HepG2 (cell line): ENCODE measurements around the gene ZBP1. TPM values are rescaled to one million over a fixed set of nuclear protein-coding genes. Genes with fewer than 3 reads are reported as not detected.

ENCODE experiments used
- ATAC-seq: fragments of 200-7000 bp; cut with Tn5 transposase; 3 replicates; pipeline ENCODE4 v1.9.1; 2020; ENCODE audit warnings: mild to moderate bottlenecking, moderate library complexity
- BruUV-seq: library from RNA; stranded (reverse); fragments of 400-500 nt; replicated peaks from 2 replicates; lab custom pipeline; 2021; lab: Mats Ljungman, UMichigan
- CTCF ChIA-PET: fragments of 300-600 bp; formaldehyde crosslinking; extraction: SDS; loops from one replicate; lab custom pipeline; 2021; ENCODE audit warnings: low total read pairs, inconsistent platforms, low intra/inter-chr PET ratio; lab: Yijun Ruan, JAX
- POLR2A ChIA-PET: fragments of 350-600 bp; sonication (Branson Sonifier 250); formaldehyde crosslinking; loops from one replicate; lab custom pipeline; 2020; ENCODE audit warnings: antibody characterized with exemption, inconsistent platforms; lab: Yijun Ruan, JAX
- DNase-seq: peaks from one replicate; pipeline ENCODE4 v3.0.0-alpha.2; 2015; ENCODE audit warnings: low spot score
- FAIRE-seq: peaks from 3 replicates; lab custom pipeline; 2011; peaks lifted over from hg19 to GRCh38; lab: Jason Lieb, UNC
- H2AFZ ChIP-seq: one replicate; pipeline ENCODE4 v1.6.1; 2011; ENCODE audit warnings: low read length, inconsistent platforms
- H3K27ac ChIP-seq: fragments of 300-600 bp; 3 replicates; pipeline ENCODE4 v1.8.0; 2011; ENCODE audit warnings: mixed run types, mild to moderate bottlenecking, mixed read lengths, low read length, inconsistent platforms; ENCODE audit not compliant: insufficient read depth; ENCODE audit errors: extremely low read length
- H3K27me3 ChIP-seq, 2 experiments: fragments of 200-600 bp in 1 of 2; 2 replicates in 1 of 2; 3 replicates in 1 of 2; pipeline versions ENCODE4 v1.6.0 to v1.8.0; 2011; ENCODE audit warnings: low read length in 2 of 2, mild to moderate bottlenecking in 2 of 2, moderate library complexity in 2 of 2, inconsistent platforms in 1 of 2; ENCODE audit not compliant: insufficient read depth in 2 of 2, control insufficient read depth in 1 of 2
- H3K36me3 ChIP-seq, 2 experiments: fragments of 200-600 bp in 1 of 2; replicated peaks in 1 of 2; 2 replicates in 1 of 2; 3 replicates in 1 of 2; pipeline versions ENCODE4 v1.5.1 to v1.8.0; 2011; ENCODE audit warnings: low read length in 2 of 2, inconsistent platforms in 1 of 2; ENCODE audit not compliant: insufficient read depth in 2 of 2, control insufficient read depth in 1 of 2
- H3K4me1 ChIP-seq: 2 replicates; pipeline ENCODE4 v1.5.1; 2012; ENCODE audit warnings: low read length, inconsistent platforms; ENCODE audit not compliant: insufficient read depth
- H3K4me2 ChIP-seq: 2 replicates; pipeline ENCODE4 v1.6.0; 2011; ENCODE audit warnings: low read depth, low read length, inconsistent platforms
- H3K4me3 ChIP-seq, 3 experiments: fragments of 200-600 bp in 1 of 3; sonication (generic), shearing (Covaris generic) in 1 of 3; replicated peaks in 1 of 3; 2 replicates each; pipeline ENCODE4 v1.5.1; 2011 to 2016; ENCODE audit warnings: low read length in 3 of 3, inconsistent platforms in 2 of 3, low read depth in 2 of 3, mild to moderate bottlenecking in 2 of 3, control low read depth in 1 of 3, mixed read lengths in 1 of 3; ENCODE audit not compliant: insufficient read depth in 1 of 3
- H3K79me2 ChIP-seq: one replicate; pipeline ENCODE4 v1.6.1; 2011; ENCODE audit warnings: low read length, inconsistent platforms; ENCODE audit not compliant: insufficient read depth
- H3K9ac ChIP-seq: 2 replicates; pipeline ENCODE4 v1.6.0; 2011; ENCODE audit warnings: mild to moderate bottlenecking, low read depth, low read length, inconsistent platforms; ENCODE audit not compliant: insufficient read depth
- H3K9me3 ChIP-seq: 2 replicates; pipeline ENCODE4 v1.5.1; 2012; ENCODE audit warnings: mild to moderate bottlenecking, low read length
- H4K20me1 ChIP-seq: 2 replicates; pipeline ENCODE4 v1.6.0; 2011; ENCODE audit warnings: inconsistent platforms, mild to moderate bottlenecking, low read length, moderate library complexity; ENCODE audit not compliant: insufficient read depth
- CAMTA2 ChIP-seq: sonication (generic); formaldehyde crosslinking; IDR thresholded peaks from 2 replicates; pipeline ENCODE4 v1.4.0; 2020; ENCODE audit warnings: mild to moderate bottlenecking, missing genetic modification reagents, borderline replicate concordance
- GLI4 ChIP-seq: sonication (generic); formaldehyde crosslinking; IDR thresholded peaks from 2 replicates; pipeline ENCODE4 v1.5.1; 2020; ENCODE audit warnings: missing genetic modification reagents, mild to moderate bottlenecking, moderate library complexity, borderline replicate concordance
- ZBTB42 ChIP-seq: sonication (generic); formaldehyde crosslinking; IDR thresholded peaks from 2 replicates; pipeline ENCODE4 v1.5.0; 2020; ENCODE audit warnings: mild to moderate bottlenecking, missing genetic modification reagents
- ZNF446 ChIP-seq: sonication (generic); formaldehyde crosslinking; IDR thresholded peaks from 2 replicates; pipeline ENCODE4 v1.5.0; 2020; ENCODE audit warnings: mild to moderate bottlenecking, missing genetic modification reagents
- ZNF709 ChIP-seq: sonication (generic); formaldehyde crosslinking; IDR thresholded peaks from 2 replicates; pipeline ENCODE4 v1.5.0; 2020; ENCODE audit warnings: mild to moderate bottlenecking, missing genetic modification reagents
- WGBS: methylation state at CpG from one replicate; pipeline ENCODE4 v1.1.6; 2017; ENCODE audit warnings: low lambda C conversion rate; 5-methylcytosine and 5-hydroxymethylcytosine counted together
- in situ Hi-C: cut with HindIII; loops from 2 replicates; pipeline ENCODE4 v1.10.0; 2017; ENCODE audit warnings: low pct_unique_long_range_greater_than_20kb; ENCODE audit not compliant: extremely low pct_ligation_motif_present
- intact Hi-C: fragments of 100-400 bp; cut with micrococcal nuclease; formaldehyde crosslinking; loops from one replicate; pipeline ENCODE4 v1.10.0; 2022; ENCODE audit not compliant: unreplicated experiment
- polyA plus RNA-seq, 8 experiments: library from polyadenylated mRNA; depleted of rRNA in 3 of 8; stranded (reverse) in 7 of 8; unstranded in 1 of 8; fragments of >200 nt; fragmentation: Illumina TruSeq in 4 of 8; extraction: Trizol in 4 of 8; gene quantifications; 2 replicates each; pipeline versions ENCODE4 v1.2.1 to v1.2.3, GENCODE V29; 2011 to 2016; ENCODE audit warnings: low read depth in 4 of 8, missing spikeins in 1 of 8, mixed read lengths in 1 of 8; ENCODE audit not compliant: insufficient read depth in 1 of 8
- total RNA-seq, 5 experiments: library from RNA; depleted of rRNA; stranded (reverse); fragments of >200 nt; fragmentation: Illumina TruSeq; extraction: Trizol; gene quantifications; 2 replicates each; pipeline ENCODE4 v1.2.3, GENCODE V29; 2016; ENCODE audit warnings: low read depth in 1 of 5

The ZBP1 gene
- total and polyA plus RNA-seq, 2 of the 13 experiments (the other 11 are each of a cell fraction or from before 2014, with no cell fraction given): not detected

DNA sequence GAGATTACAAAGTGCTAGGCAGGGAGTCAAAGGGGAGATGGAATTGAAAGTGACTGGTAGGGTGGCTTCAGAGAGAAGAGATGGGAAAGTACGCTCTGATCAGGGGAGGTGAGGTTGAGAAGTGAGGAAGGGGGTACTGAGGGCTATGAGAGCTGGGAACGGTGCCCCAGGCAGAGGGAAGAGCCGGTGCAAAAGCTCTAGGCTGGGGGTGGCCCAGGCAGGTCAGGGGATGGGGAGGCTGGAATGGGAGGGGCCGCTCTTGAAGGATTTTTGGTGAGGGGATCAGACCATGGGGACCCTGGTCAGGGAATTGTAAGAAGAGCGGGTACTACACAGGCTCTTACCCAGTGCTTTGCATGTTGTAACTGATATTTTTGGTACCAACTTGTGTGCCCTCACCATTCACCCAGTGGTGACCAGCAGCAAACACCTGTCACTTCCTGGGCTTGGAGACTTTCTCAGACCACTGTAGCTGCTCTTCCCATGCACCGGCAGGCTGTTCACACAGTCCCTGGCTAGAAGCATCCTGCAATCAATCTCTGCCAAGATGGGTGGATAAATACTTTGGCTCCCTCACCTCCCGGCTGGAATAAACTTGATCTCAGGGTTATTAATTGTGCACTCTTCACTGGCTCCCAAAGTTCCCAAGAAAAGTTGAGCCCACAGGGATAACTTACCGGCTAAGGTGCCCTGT, 35.3 kb downstream of the ZBP1 start:
- Histone ChIP-seq H4K20me1 (no peaks in the 10 kb centered on the region), H3K79me2 (no peaks in the 10 kb centered on the region), H3K4me3 (no peak overlapping the region), H3K27ac (no peak overlapping the region), H3K9me3 (peaks cover 8% of the 10 kb centered on the region), H3K27me3 (no peaks in the 10 kb centered on the region), H3K36me3 (no peaks in the 10 kb centered on the region), H2AFZ (no peak overlapping the region), H3K4me1 (peaks cover 100% of the 10 kb centered on the region), H3K4me2 (no peak overlapping the region), H3K9ac (no peak overlapping the region)
- TF ChIP-seq GLI4 (CRISPR knock-in tag): no peak
- 0 out of 2 replicates have a peak, but pooled peaks have one; percentile 41 for TF ChIP-seq ZNF446 (CRISPR knock-in tag)
- 0 out of 2 replicates have a peak, but pooled peaks have one; percentile 28 for TF ChIP-seq ZNF709 (CRISPR knock-in tag)
- 0 out of 2 replicates have a peak, but pooled peaks have one; percentile 33 for TF ChIP-seq CAMTA2 (CRISPR knock-in tag)
- 0 out of 2 replicates have a peak, but pooled peaks have one; percentile 22 for TF ChIP-seq ZBTB42 (CRISPR knock-in tag)
- BruUV-seq: no TSS peak
- ChIA-PET POLR2A (interaction anchor here (1.1 to 2.8 kb wide), 3 partner anchors 16 to 30 kb away, joined by 5 to 12 read pairs (median 6); partner anchors contain the start of gene PCK1), CTCF (no interaction called here)
- DNase-seq: no peak
- in situ Hi-C loops (loop anchor here (10.0 kb wide), 1 partner anchor 200 kb away; no protein-coding TSS in a partner anchor), intact Hi-C loops (no loop called here)
- no peak for FAIRE-seq
- WGBS: 78% methylated on average over 8 of the region's 8 CpGs
- ATAC-seq: no peak
